Fibroblast of lung (primary cell): ENCODE data around the gene AKT1S1. TPM values are rescaled to one million over a fixed set of nuclear protein-coding genes. Genes with fewer than 3 reads are reported as not detected.

ENCODE experiments used
- DNase-seq, 2 donors: peaks; one replicate each; pipeline versions ENCODE4 v3.0.0 to v3.0.0-alpha.2; 2010; ENCODE audit warnings: low read depth in 2 of 2
- H2AFZ ChIP-seq: 2 replicates; pipeline ENCODE4 v1.5.1; 2012; ENCODE audit warnings: low read length, control low read depth, inconsistent platforms
- H3K27ac ChIP-seq: 2 replicates; pipeline ENCODE4 v1.5.1; 2011; ENCODE audit warnings: low read length, control low read depth; ENCODE audit not compliant: insufficient read depth
- H3K27me3 ChIP-seq: 2 replicates; pipeline ENCODE4 v1.5.1; 2011; ENCODE audit warnings: mild to moderate bottlenecking, low read length; ENCODE audit not compliant: control insufficient read depth, insufficient read depth
- H3K36me3 ChIP-seq: 2 replicates; pipeline ENCODE4 v1.5.1; 2011; ENCODE audit warnings: low read length; ENCODE audit not compliant: control insufficient read depth, insufficient read depth
- H3K4me1 ChIP-seq: 2 replicates; pipeline ENCODE4 v1.5.1; 2011; ENCODE audit warnings: low read length; ENCODE audit not compliant: control insufficient read depth, insufficient read depth; ENCODE audit errors: extremely low read depth
- H3K4me2 ChIP-seq: 2 replicates; pipeline ENCODE4 v1.5.1; 2011; ENCODE audit warnings: low read length, control low read depth; ENCODE audit not compliant: insufficient read depth; ENCODE audit errors: extremely low read depth
- H3K4me3 ChIP-seq, 4 experiments: fragments of 200-600 bp in 1 of 4; sonication (generic) in 1 of 4; replicated peaks in 1 of 4; 2 replicates each; pipeline ENCODE4 v1.5.1; 2011 to 2016; ENCODE audit warnings: low read length in 4 of 4, low read depth in 3 of 4, mild to moderate bottlenecking in 3 of 4, control low read depth in 2 of 4, inconsistent platforms in 1 of 4, mixed read lengths in 1 of 4; ENCODE audit not compliant: insufficient read depth in 1 of 4; ENCODE audit errors: control extremely low read depth in 1 of 4
- H3K79me2 ChIP-seq: 2 replicates; pipeline ENCODE4 v1.5.1; 2012; ENCODE audit warnings: mild to moderate bottlenecking, low read length, inconsistent platforms; ENCODE audit not compliant: control insufficient read depth, insufficient read depth
- H3K9ac ChIP-seq: 2 replicates; pipeline ENCODE4 v1.5.1; 2011; ENCODE audit warnings: mild to moderate bottlenecking, low read length, control low read depth; ENCODE audit not compliant: insufficient read depth
- H3K9me3 ChIP-seq: 2 replicates; pipeline ENCODE4 v1.5.1; 2012; ENCODE audit warnings: low read depth, low read length; ENCODE audit not compliant: control insufficient read depth, insufficient read depth
- H4K20me1 ChIP-seq: 2 replicates; pipeline ENCODE4 v1.5.1; 2011; ENCODE audit warnings: low read length; ENCODE audit not compliant: control insufficient read depth, insufficient read depth; ENCODE audit errors: extremely low read depth
- CTCF ChIP-seq, 2 donors: IDR thresholded peaks in 1 of 2; conservative IDR thresholded peaks in 1 of 2; 1 replicate in 1 of 2; 2 replicates in 1 of 2; pipeline ENCODE4 v1.5.1; 2011 to 2012; ENCODE audit warnings: low read length in 2 of 2, control low read depth in 1 of 2, inconsistent platforms in 1 of 2, low read depth in 1 of 2, mild to moderate bottlenecking in 1 of 2
- EZH2 ChIP-seq: IDR thresholded peaks from 2 replicates; pipeline ENCODE4 v1.5.1; 2012; ENCODE audit warnings: low read length, control low read depth, mild to moderate bottlenecking; ENCODE audit errors: missing control alignments
- polyA plus RNA-seq, 2 donors: library from polyadenylated mRNA; depleted of rRNA in 1 of 2; stranded (reverse) in 1 of 2; unstranded in 1 of 2; fragments of >200 nt; gene quantifications; 2 replicates each; pipeline ENCODE4 v1.2.1, GENCODE V29; 2011 to 2012; ENCODE audit warnings: missing spikeins in 1 of 2
- total RNA-seq: library from RNA; depleted of rRNA; stranded (reverse); fragments of >200 nt; gene quantifications from 2 replicates; pipeline ENCODE4 v1.2.1, GENCODE V29; 2014

Gene AKT1S1
- total and polyA plus RNA-seq, 2 donors (not counting 1 experiment from before 2014, with no cell fraction given): 12.2 to 37.4 TPM

- Histone ChIP-seq H3K4me2 (no peak overlapping the region), H3K27ac (no peak overlapping the region), H3K4me1 (peaks cover 13% of the 10 kb centered on the region), H3K36me3 (peaks cover 34% of the 10 kb centered on the region), H3K79me2 (peaks cover 25% of the 10 kb centered on the region), H3K9ac (no peak overlapping the region), H3K27me3 (no peaks in the 10 kb centered on the region), H3K9me3 (no peaks in the 10 kb centered on the region), H3K4me3 (no peak overlapping the region), H4K20me1 (peaks cover 2% of the 10 kb centered on the region), H2AFZ (no peak overlapping the region)
- DNase-seq: no peak
- TF ChIP-seq CTCF (conservative IDR thresholded peaks at IDR 0.05 in 1 of 2, IDR thresholded peaks at IDR 0.05 in 1 of 2; ENCODE audit: low read depth in 1 of 2, low read length in 2 of 2) (no peak), EZH2 (no peak)
Measured at GRCh38 chr19:49855277-49855675, 21.9 kb downstream of the AKT1S1 start.

- Histone ChIP-seq H4K20me1 (peaks cover 2% of the 10 kb centered on the region), H3K27me3 (no peaks in the 10 kb centered on the region), H3K79me2 (peaks cover 25% of the 10 kb centered on the region), H3K9me3 (no peaks in the 10 kb centered on the region), H3K9ac (no peak overlapping the region), H3K4me3 (no peak overlapping the region), H3K27ac (no peak overlapping the region), H2AFZ (no peak overlapping the region), H3K36me3 (peaks cover 27% of the 10 kb centered on the region), H3K4me1 (peaks cover 14% of the 10 kb centered on the region), H3K4me2 (no peak overlapping the region)
- no peak for DNase-seq
- no peak for TF ChIP-seq CTCF (conservative IDR thresholded peaks at IDR 0.05 in 1 of 2, IDR thresholded peaks at IDR 0.05 in 1 of 2; ENCODE audit: low read depth in 1 of 2, low read length in 2 of 2)
- no peak for TF ChIP-seq EZH2
Measured at GRCh38 chr19:49854378-49855263, 22.5 kb downstream of the AKT1S1 start.

- Histone ChIP-seq H3K4me1 (peaks cover 11% of the 10 kb centered on the region), H3K79me2 (peaks cover 25% of the 10 kb centered on the region), H3K4me2 (no peak overlapping the region), H3K27me3 (no peaks in the 10 kb centered on the region), H3K36me3 (peaks cover 26% of the 10 kb centered on the region), H3K27ac (no peak overlapping the region), H3K9me3 (no peaks in the 10 kb centered on the region), H3K4me3 (no peak overlapping the region), H3K9ac (no peak overlapping the region), H4K20me1 (peaks cover 2% of the 10 kb centered on the region), H2AFZ (no peak overlapping the region)
- TF ChIP-seq CTCF (conservative IDR thresholded peaks at IDR 0.05 in 1 of 2, IDR thresholded peaks at IDR 0.05 in 1 of 2; ENCODE audit: low read depth in 1 of 2, low read length in 2 of 2) (no peak), EZH2 (no peak)
- no peak for DNase-seq
Measured at GRCh38 chr19:49853852-49854377, 23.2 kb downstream of the AKT1S1 start.
